IPS DF 4.7 (cell line): Measurements from ENCODE around the gene RAMP3.
"Not testable (repeated sequence)": the region's sequence is repeated elsewhere in the genome, so short reads cannot be mapped to it uniquely, and the experiment has no call there.

Experiments
- DNase-seq: peaks from one replicate; pipeline ENCODE4 v3.0.0-alpha.2; 2013; ENCODE audit warnings: low spot score; ENCODE audit errors: extremely low read depth

Gene RAMP3

GRCh38 chr7:45131891-45132290 lies 25.7 kb upstream of the RAMP3 start:
- no peak for DNase-seq

GRCh38 chr7:45132708-45133320 lies 24.8 kb upstream of the RAMP3 start:
- DNase-seq, result no peak

- no peak for DNase-seq
Observed at GRCh38 chr7:45133352-45133751, 24.2 kb upstream of the RAMP3 start.

- no peak for DNase-seq
Observed at GRCh38 chr7:45133877-45134276, 23.7 kb upstream of the RAMP3 start.

GRCh38 chr7:45136106-45137060 lies 21.2 kb upstream of the RAMP3 start:
- peak; percentile 56 for DNase-seq

- DNase-seq, result no peak
Observed at GRCh38 chr7:45138433-45139267, 18.9 kb upstream of the RAMP3 start.

GRCh38 chr7:45140827-45141226 lies 16.8 kb upstream of the RAMP3 start:
- DNase-seq, result no peak

- no peak for DNase-seq
Observed at GRCh38 chr7:45143616-45144015, 14.0 kb upstream of the RAMP3 start.

- no peak for DNase-seq
Observed at GRCh38 chr7:45145881-45146280, 11.7 kb upstream of the RAMP3 start.

GRCh38 chr7:45146531-45147379 lies 10.8 kb upstream of the RAMP3 start:
- DNase-seq, result no peak

GRCh38 chr7:45147858-45148652 lies 9.5 kb upstream of the RAMP3 start:
- no peak for DNase-seq

GRCh38 chr7:45148653-45148973 lies 9.0 kb upstream of the RAMP3 start:
- no peak for DNase-seq

- DNase-seq, result no peak
Observed at GRCh38 chr7:45149606-45150005, 8.0 kb upstream of the RAMP3 start.

GRCh38 chr7:45150199-45150598 lies 7.4 kb upstream of the RAMP3 start:
- DNase-seq, result no peak

GRCh38 chr7:45151131-45151684 lies 6.4 kb upstream of the RAMP3 start:
- no peak for DNase-seq

- DNase-seq, result no peak
Observed at GRCh38 chr7:45151967-45152366, 5.6 kb upstream of the RAMP3 start.

GRCh38 chr7:45153233-45153632 lies 4.4 kb upstream of the RAMP3 start:
- no peak for DNase-seq

- not testable (repeated sequence) for DNase-seq
Observed at GRCh38 chr7:45153861-45154260, 3.7 kb upstream of the RAMP3 start.

- no peak for DNase-seq
Observed at GRCh38 chr7:45155357-45155900, 2.2 kb upstream of the RAMP3 start.

GRCh38 chr7:45155941-45156340 lies 1.6 kb upstream of the RAMP3 start:
- no peak for DNase-seq
